Astrocyte (in vitro differentiated cells and primary cell): ENCODE measurements around the gene FBXL16. TPM values are rescaled to one million over a fixed set of nuclear protein-coding genes. Genes with fewer than 3 reads are reported as not detected.
A peak's percentile ranks its signal among the peaks of the same experiment; 100 is the strongest.

Experiments
- DNase-seq: peaks from one replicate; pipeline ENCODE4 v3.0.0-alpha.2; 2010; ENCODE audit warnings: low read depth
- FAIRE-seq: peaks from 2 replicates; lab custom pipeline; 2011; peaks lifted over from hg19 to GRCh38; lab: Jason Lieb, UNC
- H2AFZ ChIP-seq: 2 replicates; pipeline ENCODE4 v1.6.0; 2012; ENCODE audit warnings: low read depth, low read length, inconsistent platforms
- H3K27ac ChIP-seq: 2 replicates; pipeline ENCODE4 v1.5.1; 2011; ENCODE audit warnings: low read depth, low read length, inconsistent platforms
- H3K27me3 ChIP-seq: 2 replicates; pipeline ENCODE4 v1.6.0; 2011; ENCODE audit warnings: low read length, inconsistent platforms; ENCODE audit not compliant: insufficient read depth
- H3K36me3 ChIP-seq: 2 replicates; pipeline ENCODE4 v1.5.1; 2011; ENCODE audit warnings: low read length, inconsistent platforms; ENCODE audit not compliant: insufficient read depth
- H3K4me1 ChIP-seq: 2 replicates; pipeline ENCODE4 v1.5.1; 2011; ENCODE audit warnings: low read length, inconsistent platforms; ENCODE audit not compliant: insufficient read depth
- H3K4me2 ChIP-seq: 2 replicates; pipeline ENCODE4 v1.6.0; 2012; ENCODE audit warnings: low read length, inconsistent platforms
- H3K4me3 ChIP-seq: 2 replicates; pipeline ENCODE4 v1.5.1; 2011; ENCODE audit warnings: low read depth, mild to moderate bottlenecking, low read length, inconsistent platforms; ENCODE audit not compliant: insufficient read depth
- H3K79me2 ChIP-seq: 2 replicates; pipeline ENCODE4 v1.6.0; 2012; ENCODE audit warnings: mild to moderate bottlenecking, low read length, inconsistent platforms; ENCODE audit not compliant: insufficient read depth
- H3K9ac ChIP-seq: 2 replicates; pipeline ENCODE4 v1.6.0; 2012; ENCODE audit warnings: mild to moderate bottlenecking, low read length, inconsistent platforms
- H3K9me3 ChIP-seq: 2 replicates; pipeline ENCODE4 v1.5.1; 2012; ENCODE audit warnings: low read depth, mild to moderate bottlenecking, low read length, inconsistent platforms; ENCODE audit not compliant: insufficient read depth
- H4K20me1 ChIP-seq: 2 replicates; pipeline ENCODE4 v1.6.0; 2012; ENCODE audit warnings: low read length, inconsistent platforms; ENCODE audit not compliant: insufficient read depth
- H3K27ac Mint-ChIP-seq: one replicate; pipeline ENCODE4 v1.8.0; 2021; ENCODE audit warnings: mild to moderate bottlenecking, mixed read lengths; ENCODE audit not compliant: unreplicated experiment
- H3K27me3 Mint-ChIP-seq: one replicate; pipeline ENCODE4 v1.8.0; 2021; ENCODE audit warnings: low read depth, mixed read lengths; ENCODE audit not compliant: unreplicated experiment
- H3K36me3 Mint-ChIP-seq: one replicate; pipeline ENCODE4 v1.8.0; 2021; ENCODE audit warnings: low read depth, mixed read lengths; ENCODE audit not compliant: unreplicated experiment
- H3K4me1 Mint-ChIP-seq: one replicate; pipeline ENCODE4 v1.8.0; 2021; ENCODE audit warnings: low read depth, mixed read lengths; ENCODE audit not compliant: unreplicated experiment
- H3K4me3 Mint-ChIP-seq: one replicate; pipeline ENCODE4 v1.8.0; 2021; ENCODE audit warnings: mild to moderate bottlenecking, moderate library complexity, mixed read lengths; ENCODE audit not compliant: unreplicated experiment
- H3K9me3 Mint-ChIP-seq: one replicate; pipeline ENCODE4 v1.8.0; 2021; ENCODE audit warnings: mild to moderate bottlenecking, mixed read lengths; ENCODE audit not compliant: unreplicated experiment
- EZH2 ChIP-seq: IDR thresholded peaks from 2 replicates; pipeline ENCODE4 v1.6.1; 2012; ENCODE audit warnings: mild to moderate bottlenecking, low read length, inconsistent platforms; ENCODE audit not compliant: insufficient read depth
- total RNA-seq: library from RNA; stranded (reverse); gene quantifications from 2 replicates; pipeline ENCODE4 v1.2.1, GENCODE V29; 2021
- TF ChIP-seq, protein P1 (sequence below): IDR thresholded peaks from 2 replicates; pipeline ENCODE4 v1.5.1; 2011; ENCODE audit warnings: low read depth, mild to moderate bottlenecking, inconsistent platforms, low read length, moderate library complexity; ENCODE audit not compliant: insufficient read depth

The FBXL16 gene
- total RNA-seq, 1 donor from 2014 or later = 5.2 TPM

GRCh38 chr16:720990-721764, 15.6 kb upstream of the FBXL16 start, which contains the start of gene ANTKMT:
Gene ANTKMT, plus strand, starts transcription at chr16:721146. Its CDS starts 129 bp downstream, at chr16:721275.
- H4K20me1 ChIP-seq = peaks cover 47% of the 10 kb centered on the region
- H3K27me3 ChIP-seq = no peaks in the 10 kb centered on the region
- H3K4me3 ChIP-seq = peak within 1 kb of the TSS; percentile 73
- Mint-ChIP-seq H3K36me3 (no peaks in the 10 kb centered on the region), H3K27me3 (no peaks in the 10 kb centered on the region), H3K4me1 (no peaks in the 10 kb centered on the region), H3K27ac (peak within 1 kb of the TSS; percentile 26), H3K4me3 (peak within 1 kb of the TSS; percentile 86), H3K9me3 (no peaks in the 10 kb centered on the region)
- DNase-seq (peak; percentile 55), FAIRE-seq (no peak)
- H3K4me1 ChIP-seq = peaks cover 25% of the 10 kb centered on the region
- H3K79me2 ChIP-seq = peaks cover 7% of the 10 kb centered on the region
- peak within 1 kb of the TSS; percentile 83 for H3K9ac ChIP-seq
- H2AFZ ChIP-seq = peak within 1 kb of the TSS; percentile 91
- no peaks in the 10 kb centered on the region for H3K9me3 ChIP-seq
- H3K4me2 ChIP-seq = peak within 1 kb of the TSS; percentile 99
- no peaks in the 10 kb centered on the region for H3K36me3 ChIP-seq
- TF ChIP-seq, protein P1, sequence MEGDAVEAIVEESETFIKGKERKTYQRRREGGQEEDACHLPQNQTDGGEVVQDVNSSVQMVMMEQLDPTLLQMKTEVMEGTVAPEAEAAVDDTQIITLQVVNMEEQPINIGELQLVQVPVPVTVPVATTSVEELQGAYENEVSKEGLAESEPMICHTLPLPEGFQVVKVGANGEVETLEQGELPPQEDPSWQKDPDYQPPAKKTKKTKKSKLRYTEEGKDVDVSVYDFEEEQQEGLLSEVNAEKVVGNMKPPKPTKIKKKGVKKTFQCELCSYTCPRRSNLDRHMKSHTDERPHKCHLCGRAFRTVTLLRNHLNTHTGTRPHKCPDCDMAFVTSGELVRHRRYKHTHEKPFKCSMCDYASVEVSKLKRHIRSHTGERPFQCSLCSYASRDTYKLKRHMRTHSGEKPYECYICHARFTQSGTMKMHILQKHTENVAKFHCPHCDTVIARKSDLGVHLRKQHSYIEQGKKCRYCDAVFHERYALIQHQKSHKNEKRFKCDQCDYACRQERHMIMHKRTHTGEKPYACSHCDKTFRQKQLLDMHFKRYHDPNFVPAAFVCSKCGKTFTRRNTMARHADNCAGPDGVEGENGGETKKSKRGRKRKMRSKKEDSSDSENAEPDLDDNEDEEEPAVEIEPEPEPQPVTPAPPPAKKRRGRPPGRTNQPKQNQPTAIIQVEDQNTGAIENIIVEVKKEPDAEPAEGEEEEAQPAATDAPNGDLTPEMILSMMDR = no peak
- no peak for TF ChIP-seq EZH2
- H3K27ac ChIP-seq = peak within 1 kb of the TSS; percentile 65

DNA sequence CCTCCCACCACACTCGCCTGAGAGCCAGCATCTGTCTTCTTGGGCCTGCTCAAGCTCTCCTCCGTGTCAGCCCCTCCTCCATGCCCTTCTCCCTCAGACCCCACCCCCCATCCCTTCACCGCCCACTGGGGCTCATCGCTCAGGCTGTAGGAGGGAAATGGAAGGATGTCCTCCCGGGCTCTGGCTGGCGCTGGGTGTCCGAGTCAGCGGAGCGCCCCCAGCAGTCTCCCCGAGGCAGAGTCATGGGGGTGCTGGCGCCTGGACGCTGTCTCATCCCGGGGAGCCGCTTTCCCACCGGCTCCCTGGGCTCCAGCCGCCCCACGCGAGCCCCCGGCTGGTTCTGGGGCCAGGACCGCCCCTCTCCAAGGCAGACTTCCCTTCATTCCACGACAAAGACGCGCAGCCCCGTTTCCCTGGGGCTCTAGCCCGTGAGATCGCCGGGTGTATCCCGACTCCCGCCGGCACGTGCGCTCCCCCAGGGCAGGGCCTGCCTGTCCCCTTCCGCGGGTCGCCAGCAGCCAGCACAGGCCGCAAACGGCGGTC, 14.9 kb upstream of the FBXL16 start:
- H3K27me3 Mint-ChIP-seq = no peaks in the 10 kb centered on the region
- H3K9me3 Mint-ChIP-seq = no peaks in the 10 kb centered on the region
- Histone ChIP-seq H4K20me1 (peaks cover 50% of the 10 kb centered on the region), H3K79me2 (peaks cover 7% of the 10 kb centered on the region), H3K4me2 (peak overlapping the region; percentile 99), H3K4me3 (peak overlapping the region; percentile 73), H3K9me3 (no peaks in the 10 kb centered on the region), H3K9ac (peak overlapping the region; percentile 83), H3K4me1 (peaks cover 31% of the 10 kb centered on the region), H3K27ac (peak overlapping the region; percentile 65), H2AFZ (peak overlapping the region; percentile 91), H3K36me3 (no peaks in the 10 kb centered on the region), H3K27me3 (no peaks in the 10 kb centered on the region)
- DNase-seq (peak; percentile 58), FAIRE-seq (no peak)
- H3K27ac Mint-ChIP-seq = peak overlapping the region; percentile 26
- no peaks in the 10 kb centered on the region for H3K36me3 Mint-ChIP-seq
- H3K4me1 Mint-ChIP-seq = no peaks in the 10 kb centered on the region
- TF ChIP-seq, protein P1 = no peak
- no peak for TF ChIP-seq EZH2
- H3K4me3 Mint-ChIP-seq = peak overlapping the region; percentile 86
